Gastrocnemius medialis (tissue), 4 donors: ENCODE data around the gene PAK4. TPM values are rescaled to one million over a fixed set of nuclear protein-coding genes. Genes with fewer than 3 reads are reported as not detected.
"Not testable (repeated sequence)": the region's sequence is repeated elsewhere in the genome, so short reads cannot be mapped to it uniquely, and the experiment has no call there.

Source experiments
- ATAC-seq, 2 donors: fragments of 150-250 bp; one replicate each; pipeline ENCODE4 v1.9.1; 2016
- DNase-seq, 2 donors: peaks; one replicate each; pipeline ENCODE4 v3.0.0-alpha.2; 2019
- H3K27ac ChIP-seq, 4 donors: fragments of 200-600 bp; sonication (generic); 1 replicate in 1 of 4; 2 replicates in 3 of 4; pipeline ENCODE4 v1.5.1; 2016 to 2018; ENCODE audit warnings: mild to moderate bottlenecking in 2 of 4, moderate library complexity in 1 of 4
- H3K27me3 ChIP-seq, 3 donors: fragments of 200-600 bp; sonication (generic) in 2 of 3; 1 replicate in 1 of 3; 2 replicates in 2 of 3; pipeline versions ENCODE4 v1.5.1 to v1.6.0; 2016 to 2019; ENCODE audit warnings: mild to moderate bottlenecking in 1 of 3, moderate library complexity in 1 of 3
- H3K36me3 ChIP-seq, 2 donors: fragments of 200-600 bp; sonication (generic) in 1 of 2; one replicate each; pipeline ENCODE4 v1.5.1; 2017 to 2018
- H3K4me1 ChIP-seq, 2 donors: fragments of 200-600 bp; sonication (generic) in 1 of 2; one replicate each; pipeline ENCODE4 v1.5.1; 2016 to 2017; ENCODE audit warnings: mild to moderate bottlenecking in 2 of 2
- H3K4me3 ChIP-seq, 4 donors: fragments of 200-600 bp; sonication (generic) in 3 of 4; 1 replicate in 1 of 4; 2 replicates in 3 of 4; pipeline ENCODE4 v1.5.1; 2016 to 2019; ENCODE audit warnings: mild to moderate bottlenecking in 2 of 4
- H3K9me3 ChIP-seq, 3 donors: fragments of 200-600 bp; sonication (generic) in 2 of 3; 1 replicate in 1 of 3; 2 replicates in 2 of 3; pipeline ENCODE4 v1.5.1; 2016 to 2019
- POLR2A ChIP-seq, 2 donors: fragments of 450-650 bp; IDR thresholded peaks; one replicate each; pipeline ENCODE4 v1.6.1; 2017; ENCODE audit warnings: antibody characterized with exemption in 2 of 2, mild to moderate bottlenecking in 2 of 2, moderate library complexity in 2 of 2
- in situ Hi-C, 4 donors: fragments of 200-750 bp; cut with MboI; loops; one replicate each; pipeline versions ENCODE4 v1.15.0 to v1.8.0; 2017; ENCODE audit warnings: low sequenced_read_pairs in 4 of 4
- intact Hi-C: fragments of 100-400 bp; cut with DNase I; formaldehyde crosslinking; loops from one replicate; pipeline ENCODE4 v1.15.1; 2023; ENCODE audit warnings: low total_unique reads
- total RNA-seq, 4 donors: library from RNA; depleted of rRNA; stranded (reverse); fragments of >200 nt; gene quantifications; one replicate each; pipeline versions ENCODE4 v1.1.0 to v1.2.3, GENCODE V29; 2016
- TF ChIP-seq, protein P1 (sequence below), 5 experiments: fragments of 450-650 bp in 3 of 5; fragments of 200-600 bp in 2 of 5; sonication (generic) in 2 of 5; IDR thresholded peaks in 4 of 5; conservative IDR thresholded peaks in 1 of 5; 1 replicate in 4 of 5; 2 replicates in 1 of 5; pipeline ENCODE4 v1.5.1; 2016 to 2019; ENCODE audit warnings: antibody characterized with exemption in 5 of 5, mild to moderate bottlenecking in 3 of 5, moderate library complexity in 3 of 5

The PAK4 gene
- total RNA-seq, 4 donors from 2014 or later: 4.7 to 11.7 (median 8.3) TPM

- H3K27ac ChIP-seq: no peak overlapping the region
- H3K36me3 ChIP-seq: no peaks in the 10 kb centered on the region
- no peak for DNase-seq
- no peaks in the 10 kb centered on the region for H3K27me3 ChIP-seq
- H3K4me3 ChIP-seq: no peak overlapping the region
- in situ Hi-C loops (no loop called here), intact Hi-C loops (no loop called here)
- ATAC-seq: no peak
- H3K4me1 ChIP-seq: peaks cover 0 to 5% of the 10 kb centered on the region in 2 donors
- no peaks in the 10 kb centered on the region for H3K9me3 ChIP-seq
- no peak for TF ChIP-seq POLR2A (IDR thresholded peaks at IDR 0.05)
- TF ChIP-seq, protein P1, sequence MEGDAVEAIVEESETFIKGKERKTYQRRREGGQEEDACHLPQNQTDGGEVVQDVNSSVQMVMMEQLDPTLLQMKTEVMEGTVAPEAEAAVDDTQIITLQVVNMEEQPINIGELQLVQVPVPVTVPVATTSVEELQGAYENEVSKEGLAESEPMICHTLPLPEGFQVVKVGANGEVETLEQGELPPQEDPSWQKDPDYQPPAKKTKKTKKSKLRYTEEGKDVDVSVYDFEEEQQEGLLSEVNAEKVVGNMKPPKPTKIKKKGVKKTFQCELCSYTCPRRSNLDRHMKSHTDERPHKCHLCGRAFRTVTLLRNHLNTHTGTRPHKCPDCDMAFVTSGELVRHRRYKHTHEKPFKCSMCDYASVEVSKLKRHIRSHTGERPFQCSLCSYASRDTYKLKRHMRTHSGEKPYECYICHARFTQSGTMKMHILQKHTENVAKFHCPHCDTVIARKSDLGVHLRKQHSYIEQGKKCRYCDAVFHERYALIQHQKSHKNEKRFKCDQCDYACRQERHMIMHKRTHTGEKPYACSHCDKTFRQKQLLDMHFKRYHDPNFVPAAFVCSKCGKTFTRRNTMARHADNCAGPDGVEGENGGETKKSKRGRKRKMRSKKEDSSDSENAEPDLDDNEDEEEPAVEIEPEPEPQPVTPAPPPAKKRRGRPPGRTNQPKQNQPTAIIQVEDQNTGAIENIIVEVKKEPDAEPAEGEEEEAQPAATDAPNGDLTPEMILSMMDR (IDR thresholded peaks at IDR 0.05 in 4 of 5, conservative IDR thresholded peaks at IDR 0.05 in 1 of 5): no peak
Observed at GRCh38 chr19:39139971-39140453, 14.4 kb downstream of the PAK4 start.

DNA sequence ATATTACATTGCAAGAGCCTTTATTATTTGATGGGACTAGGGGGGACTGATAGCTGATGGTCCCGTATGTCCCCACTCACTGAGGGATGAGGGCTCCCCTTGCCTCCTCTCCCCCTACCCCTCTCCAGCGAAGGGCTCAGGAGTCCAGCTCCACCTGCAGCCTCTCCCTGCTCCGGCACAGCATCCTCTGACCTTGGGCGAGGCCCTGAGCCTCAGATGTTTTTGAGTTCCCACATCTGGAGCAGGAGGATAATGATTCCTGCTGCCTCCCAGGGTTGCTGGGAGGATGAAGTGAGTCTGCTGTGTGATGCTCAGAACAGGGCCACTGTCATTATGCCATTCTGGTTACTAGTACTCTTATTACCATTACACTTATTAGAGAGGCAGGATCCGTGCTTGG, 15.0 kb downstream of the PAK4 start:
- in situ Hi-C loops: no loop called here
- intact Hi-C loops: no loop called here
- H3K27ac ChIP-seq: no peak overlapping the region
- no peaks in the 10 kb centered on the region for H3K27me3 ChIP-seq
- DNase-seq (no peak), ATAC-seq (no peak)
- no peak for TF ChIP-seq POLR2A (IDR thresholded peaks at IDR 0.05)
- TF ChIP-seq, protein P1 (IDR thresholded peaks at IDR 0.05 in 4 of 5, conservative IDR thresholded peaks at IDR 0.05 in 1 of 5): no peak
- no peak overlapping the region for H3K4me3 ChIP-seq
- no peaks in the 10 kb centered on the region for H3K9me3 ChIP-seq
- H3K36me3 ChIP-seq: no peaks in the 10 kb centered on the region
- peaks cover 0 to 5% of the 10 kb centered on the region in 2 donors for H3K4me1 ChIP-seq

GRCh38 chr19:39141929-39142328, 16.3 kb downstream of the PAK4 start:
- DNase-seq: no peak
- Histone ChIP-seq H3K27me3 (no peaks in the 10 kb centered on the region), H3K4me1 (peaks cover 0 to 5% of the 10 kb centered on the region in 2 donors), H3K36me3 (no peaks in the 10 kb centered on the region), H3K9me3 (no peaks in the 10 kb centered on the region), H3K4me3 (no peak overlapping the region), H3K27ac (no peak overlapping the region)
- in situ Hi-C loops: no loop called here
- no peak for ATAC-seq
- TF ChIP-seq, protein P1 (IDR thresholded peaks at IDR 0.05 in 4 of 5, conservative IDR thresholded peaks at IDR 0.05 in 1 of 5): no peak
- TF ChIP-seq POLR2A (IDR thresholded peaks at IDR 0.05): no peak
- intact Hi-C loops: no loop called here

DNA sequence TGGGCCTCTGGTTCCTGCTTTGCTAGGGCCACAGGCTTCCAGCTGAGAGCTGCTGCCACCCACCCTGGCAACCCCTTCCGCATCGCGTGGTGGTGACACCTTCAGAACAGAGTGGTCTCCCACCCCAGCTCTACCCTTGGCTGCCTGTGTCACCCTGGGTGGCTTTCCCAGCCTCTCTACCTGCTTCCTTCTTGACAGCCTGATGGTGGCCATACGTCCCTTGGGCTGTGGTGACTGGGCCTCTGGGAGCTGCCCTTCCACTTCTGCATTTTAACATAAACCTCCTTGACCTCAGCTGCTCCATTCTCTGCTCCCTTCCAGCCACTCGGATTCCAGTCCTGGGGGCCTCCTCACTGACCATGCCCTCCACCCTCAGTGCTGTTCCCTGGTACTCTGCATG, 17.0 kb downstream of the PAK4 start:
- ATAC-seq (no peak), DNase-seq (no peak)
- H3K27me3 ChIP-seq: no peaks in the 10 kb centered on the region
- intact Hi-C loops (no loop called here), in situ Hi-C loops (no loop called here)
- H3K9me3 ChIP-seq: no peaks in the 10 kb centered on the region
- H3K27ac ChIP-seq: no peak overlapping the region
- H3K4me3 ChIP-seq: no peak overlapping the region
- TF ChIP-seq POLR2A (IDR thresholded peaks at IDR 0.05): no peak
- peaks cover 0 to 5% of the 10 kb centered on the region in 2 donors for H3K4me1 ChIP-seq
- H3K36me3 ChIP-seq: no peaks in the 10 kb centered on the region

DNA sequence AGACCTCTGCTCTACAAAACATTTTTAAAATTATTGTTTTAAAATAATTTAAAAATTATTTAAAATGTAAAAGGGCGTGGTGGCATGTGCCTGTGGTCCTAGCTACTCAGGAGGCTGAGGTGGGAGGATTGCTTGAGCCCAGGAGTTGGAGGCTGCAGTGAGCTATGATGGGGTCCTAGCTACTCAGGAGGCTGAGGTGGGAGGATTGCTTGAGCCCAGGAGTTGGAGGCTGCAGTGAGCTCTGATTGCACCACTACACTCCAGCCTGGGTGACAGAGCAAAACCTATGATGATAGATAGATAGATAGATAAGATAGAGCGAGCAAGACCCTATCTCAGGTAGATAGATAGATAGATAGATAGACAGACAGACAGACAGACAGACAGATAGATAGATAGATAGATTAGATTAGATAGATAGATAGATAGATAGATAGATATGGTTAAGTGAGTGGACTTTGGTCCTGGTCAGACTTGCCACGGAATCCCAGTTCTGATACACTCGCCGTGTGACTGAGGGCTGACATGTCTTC, 18.2 kb downstream of the PAK4 start:
- H3K9me3 ChIP-seq, H3K4me1 ChIP-seq, H3K27ac ChIP-seq, H3K27me3 ChIP-seq, ATAC-seq, H3K36me3 ChIP-seq, intact Hi-C loops, in situ Hi-C loops, DNase-seq, H3K4me3 ChIP-seq: not testable (repeated sequence)
